ENCODE measurements around the gene PRKG1.

GRCh38 chr10:51743146-51743545, 668.9 kb downstream of the PRKG1 start:
- TF ChIP-seq CTCF (IDR thresholded peaks at IDR 0.05): no peak
- no peak for TF ChIP-seq POLR2A (IDR thresholded peaks at IDR 0.05; ENCODE audit: low read depth)
- no peak for TF ChIP-seq POLR2AphosphoS5 (IDR thresholded peaks at IDR 0.05)
- TF ChIP-seq EP300 (IDR thresholded peaks at IDR 0.05): no peak

Measured in esophagus muscularis mucosa (tissue), 4 donors.